ENCODE results near the gene LHX4.

DNA sequence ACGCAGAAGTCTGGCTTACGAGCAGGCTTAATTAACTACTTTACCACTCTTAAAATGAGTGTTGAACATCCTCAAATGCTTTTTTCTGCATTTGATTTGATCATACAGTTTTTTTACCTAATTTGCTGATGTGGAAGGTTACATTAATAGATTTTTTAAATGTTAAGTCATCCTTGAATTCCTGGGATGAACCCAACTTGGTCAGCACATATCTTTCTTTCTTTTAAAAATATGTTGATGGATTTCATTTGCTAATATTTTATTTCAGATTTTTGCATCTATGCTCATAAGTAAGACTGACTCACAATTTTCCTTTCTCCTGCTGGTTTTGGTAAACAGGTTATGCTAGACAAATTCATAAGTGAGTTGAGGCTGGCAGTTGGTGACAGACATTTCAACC is 82.9 kb downstream of the LHX4 start:
- TF ChIP-seq CHD4 (IDR thresholded peaks at IDR 0.05) (no peak), EZH2 (IDR thresholded peaks at IDR 0.05; ENCODE audit: borderline replicate concordance, control insufficient read depth, low read depth, low read length) (no peak), ZNF24 (IDR thresholded peaks at IDR 0.05) (no peak), KDM1A (IDR thresholded peaks at IDR 0.05; ENCODE audit: borderline replicate concordance) (no peak), CHD2 (IDR thresholded peaks at IDR 0.05; ENCODE audit: borderline replicate concordance, low read depth, low read length) (no peak), PRDM15 (CRISPR knock-in tag; IDR thresholded peaks at IDR 0.05) (no peak), POLR2AphosphoS2 (IDR thresholded peaks at IDR 0.05; ENCODE audit: low read depth, low read length) (no peak), POLR2A (IDR thresholded peaks at IDR 0.05; ENCODE audit: low read depth, low read length) (no peak), BHLHE40 (IDR thresholded peaks at IDR 0.05; ENCODE audit: borderline replicate concordance in 1 of 2, low read depth in 2 of 2, low read length in 1 of 2) (no peak), YY1 (IDR thresholded peaks at IDR 0.05; ENCODE audit: low read depth, low read length) (no peak)
- TF ChIP-seq, protein P1, sequence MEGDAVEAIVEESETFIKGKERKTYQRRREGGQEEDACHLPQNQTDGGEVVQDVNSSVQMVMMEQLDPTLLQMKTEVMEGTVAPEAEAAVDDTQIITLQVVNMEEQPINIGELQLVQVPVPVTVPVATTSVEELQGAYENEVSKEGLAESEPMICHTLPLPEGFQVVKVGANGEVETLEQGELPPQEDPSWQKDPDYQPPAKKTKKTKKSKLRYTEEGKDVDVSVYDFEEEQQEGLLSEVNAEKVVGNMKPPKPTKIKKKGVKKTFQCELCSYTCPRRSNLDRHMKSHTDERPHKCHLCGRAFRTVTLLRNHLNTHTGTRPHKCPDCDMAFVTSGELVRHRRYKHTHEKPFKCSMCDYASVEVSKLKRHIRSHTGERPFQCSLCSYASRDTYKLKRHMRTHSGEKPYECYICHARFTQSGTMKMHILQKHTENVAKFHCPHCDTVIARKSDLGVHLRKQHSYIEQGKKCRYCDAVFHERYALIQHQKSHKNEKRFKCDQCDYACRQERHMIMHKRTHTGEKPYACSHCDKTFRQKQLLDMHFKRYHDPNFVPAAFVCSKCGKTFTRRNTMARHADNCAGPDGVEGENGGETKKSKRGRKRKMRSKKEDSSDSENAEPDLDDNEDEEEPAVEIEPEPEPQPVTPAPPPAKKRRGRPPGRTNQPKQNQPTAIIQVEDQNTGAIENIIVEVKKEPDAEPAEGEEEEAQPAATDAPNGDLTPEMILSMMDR (IDR thresholded peaks at IDR 0.05 in 2 of 3, conservative IDR thresholded peaks at IDR 0.05 in 1 of 3; ENCODE audit: control insufficient read depth in 2 of 3, extremely low read depth in 1 of 3, insufficient read depth in 1 of 3, low read depth in 3 of 3, low read length in 3 of 3) = no peak
